Activated T-cell treated with anti-CD3 and anti-CD28 coated beads for 4 hours (primary cell): Measurements from ENCODE around the gene CYB561A3.

Source experiments
- DNase-seq: peaks from one replicate; pipeline ENCODE4 v3.0.0-alpha.2; 2020

CYB561A3 gene

GRCh38 chr11:61369372-61370348, 8.0 kb upstream of the CYB561A3 start:
- DNase-seq, result no peak

- no peak for DNase-seq
These were observed 7.0 kb upstream of the CYB561A3 start for GRCh38 chr11:61368646-61369045.

GRCh38 chr11:61367406-61367805, 5.7 kb upstream of the CYB561A3 start:
- no peak for DNase-seq

- DNase-seq, result no peak
These were observed 2.5 kb upstream of the CYB561A3 start for GRCh38 chr11:61364012-61364675.

GRCh38 chr11:61362542-61362875, 827 bp upstream of the CYB561A3 start:
- DNase-seq, result no peak

GRCh38 chr11:61361237-61361740, 393 bp downstream of the CYB561A3 start:
- no peak for DNase-seq

GRCh38 chr11:61359516-61359915, 2.2 kb downstream of the CYB561A3 start:
- DNase-seq, result no peak

GRCh38 chr11:61358566-61358965, 3.1 kb downstream of the CYB561A3 start:
- DNase-seq, result no peak

- no peak for DNase-seq
These were observed 3.8 kb downstream of the CYB561A3 start for GRCh38 chr11:61357894-61358239.

- DNase-seq, result no peak
These were observed 4.3 kb downstream of the CYB561A3 start for GRCh38 chr11:61357233-61357893.

- no peak for DNase-seq
These were observed 5.0 kb downstream of the CYB561A3 start for GRCh38 chr11:61356706-61357105.

- DNase-seq, result no peak
These were observed 7.5 kb downstream of the CYB561A3 start for GRCh38 chr11:61354208-61354607.

GRCh38 chr11:61353131-61354067, 8.3 kb downstream of the CYB561A3 start:
- DNase-seq, result no peak

- DNase-seq, result no peak
These were observed 9.6 kb downstream of the CYB561A3 start for GRCh38 chr11:61352038-61352437.

- DNase-seq, result no peak
These were observed 10.9 kb downstream of the CYB561A3 start for GRCh38 chr11:61350803-61351202.

- no peak for DNase-seq
These were observed 11.3 kb downstream of the CYB561A3 start for GRCh38 chr11:61350336-61350735.

GRCh38 chr11:61349916-61350315, 11.8 kb downstream of the CYB561A3 start:
- DNase-seq, result no peak

GRCh38 chr11:61349189-61349751, 12.4 kb downstream of the CYB561A3 start:
- DNase-seq, result no peak

- no peak for DNase-seq
These were observed 13.7 kb downstream of the CYB561A3 start for GRCh38 chr11:61347916-61348461.

GRCh38 chr11:61345954-61346843, 15.5 kb downstream of the CYB561A3 start:
- DNase-seq, result no peak

- DNase-seq, result no peak
These were observed 16.5 kb downstream of the CYB561A3 start for GRCh38 chr11:61345170-61345610.
